Lung (tissue), 12 donors: ENCODE results near the gene TNIK. TPM values are rescaled to one million over a fixed set of nuclear protein-coding genes. Genes with fewer than 3 reads are reported as not detected.
A peak's percentile ranks its signal among the peaks of the same experiment; 100 is the strongest.

Experiments
- ATAC-seq: fragments of 200-7000 bp; cut with Tn5 transposase; one replicate; pipeline ENCODE4 v1.9.1; 2020; ENCODE audit warnings: moderate number of reproducible peaks; ENCODE audit not compliant: insufficient read depth, low FRiP score
- DNase-seq, 3 donors: peaks; one replicate each; pipeline ENCODE4 v3.0.0-alpha.2; 2013 to 2017
- H3K27ac ChIP-seq, 2 donors: one replicate each; pipeline ENCODE4 v1.5.1; 2013; ENCODE audit warnings: mild to moderate bottlenecking in 2 of 2, moderate library complexity in 2 of 2, control low read depth in 1 of 2, inconsistent platforms in 1 of 2, low read depth in 1 of 2, low read length in 1 of 2
- H3K27me3 ChIP-seq, 3 donors: one replicate each; pipeline ENCODE4 v1.5.1; 2013; ENCODE audit warnings: low read length in 2 of 3; ENCODE audit not compliant: control insufficient read depth in 3 of 3, insufficient read depth in 3 of 3
- H3K36me3 ChIP-seq, 4 donors: one replicate each; pipeline ENCODE4 v1.5.1; 2013; ENCODE audit warnings: low read length in 4 of 4, mild to moderate bottlenecking in 1 of 4, moderate library complexity in 1 of 4; ENCODE audit not compliant: control insufficient read depth in 4 of 4, insufficient read depth in 4 of 4
- H3K4me1 ChIP-seq, 5 donors: one replicate each; pipeline ENCODE4 v1.5.1; 2013; ENCODE audit warnings: low read length in 5 of 5, mild to moderate bottlenecking in 2 of 5, moderate library complexity in 1 of 5; ENCODE audit not compliant: control insufficient read depth in 5 of 5, insufficient read depth in 5 of 5
- H3K4me3 ChIP-seq: one replicate; pipeline ENCODE4 v1.5.1; 2013; ENCODE audit warnings: mild to moderate bottlenecking, control low read depth, moderate library complexity
- H3K9ac ChIP-seq, 2 donors: one replicate each; pipeline ENCODE4 v1.5.1; 2013; ENCODE audit warnings: low read length in 2 of 2, control low read depth in 1 of 2; ENCODE audit not compliant: insufficient read depth in 1 of 2
- H3K9me3 ChIP-seq, 4 donors: one replicate each; pipeline ENCODE4 v1.5.1; 2013; ENCODE audit warnings: low read length in 3 of 4, mild to moderate bottlenecking in 1 of 4, moderate library complexity in 1 of 4; ENCODE audit not compliant: control insufficient read depth in 4 of 4, insufficient read depth in 3 of 4
- WGBS, 2 donors: extraction: QIAGEN DNeasy Blood & Tissue Kit; methylation state at CpG; one replicate each; pipeline ENCODE4 v1.1.7; 2013; 5-methylcytosine and 5-hydroxymethylcytosine counted together
- polyA plus RNA-seq, 2 donors: library from polyadenylated mRNA; stranded (reverse); fragments of 200-250 nt; gene quantifications; one replicate each; pipeline ENCODE4 v1.2.1, GENCODE V29; 2013
- total RNA-seq, 2 donors: library from RNA; depleted of rRNA in 1 of 2; stranded (reverse); fragments of >200 nt in 1 of 2; gene quantifications; one replicate each; pipeline ENCODE4 v1.2.1, GENCODE V29; 2014 to 2021
- TF ChIP-seq, protein P1 (sequence below): IDR thresholded peaks from 2 replicates; pipeline ENCODE4 v1.5.1; 2012; ENCODE audit warnings: mild to moderate bottlenecking; ENCODE audit errors: control extremely low read depth, extremely low read depth
- donor health status: control.
- donor health status: control.
- donor health status: Bipolar disorder and iron deficiency.
- donor health status: healthy.
- donor health status: DM: yes; HTN: yes; CAD: no.

The TNIK gene
- total and polyA plus RNA-seq, 4 donors, result 9.4 to 36.3 (median 14.3) TPM

- H3K9ac ChIP-seq, result no peak overlapping the region
- DNase-seq, result peak in 2 of 3 donors; percentile 48 to 52
- H3K27ac ChIP-seq, result no peak overlapping the region
- no peak overlapping the region for H3K4me3 ChIP-seq
- no peaks in the 10 kb centered on the region for H3K27me3 ChIP-seq
- TF ChIP-seq, protein P1, sequence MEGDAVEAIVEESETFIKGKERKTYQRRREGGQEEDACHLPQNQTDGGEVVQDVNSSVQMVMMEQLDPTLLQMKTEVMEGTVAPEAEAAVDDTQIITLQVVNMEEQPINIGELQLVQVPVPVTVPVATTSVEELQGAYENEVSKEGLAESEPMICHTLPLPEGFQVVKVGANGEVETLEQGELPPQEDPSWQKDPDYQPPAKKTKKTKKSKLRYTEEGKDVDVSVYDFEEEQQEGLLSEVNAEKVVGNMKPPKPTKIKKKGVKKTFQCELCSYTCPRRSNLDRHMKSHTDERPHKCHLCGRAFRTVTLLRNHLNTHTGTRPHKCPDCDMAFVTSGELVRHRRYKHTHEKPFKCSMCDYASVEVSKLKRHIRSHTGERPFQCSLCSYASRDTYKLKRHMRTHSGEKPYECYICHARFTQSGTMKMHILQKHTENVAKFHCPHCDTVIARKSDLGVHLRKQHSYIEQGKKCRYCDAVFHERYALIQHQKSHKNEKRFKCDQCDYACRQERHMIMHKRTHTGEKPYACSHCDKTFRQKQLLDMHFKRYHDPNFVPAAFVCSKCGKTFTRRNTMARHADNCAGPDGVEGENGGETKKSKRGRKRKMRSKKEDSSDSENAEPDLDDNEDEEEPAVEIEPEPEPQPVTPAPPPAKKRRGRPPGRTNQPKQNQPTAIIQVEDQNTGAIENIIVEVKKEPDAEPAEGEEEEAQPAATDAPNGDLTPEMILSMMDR, result no peak
- 38 to 45% methylated on average over 3 of the region's 3 CpGs for WGBS, 2 donors
- H3K36me3 ChIP-seq, result no peaks in the 10 kb centered on the region
- H3K9me3 ChIP-seq, result no peaks in the 10 kb centered on the region
- ATAC-seq, result peak; percentile 45
- peaks cover 0 to 20% (median 3%) of the 10 kb centered on the region in 5 donors for H3K4me1 ChIP-seq
These were observed 131.7 kb downstream of the TNIK start for GRCh38 chr3:171328419-171329082.

- H3K27me3 ChIP-seq, result no peaks in the 10 kb centered on the region
- H3K9me3 ChIP-seq, result no peaks in the 10 kb centered on the region
- DNase-seq (no peak), ATAC-seq (no peak)
- H3K4me1 ChIP-seq, result peaks cover 2 to 25% (median 5%) of the 10 kb centered on the region in 5 donors
- H3K36me3 ChIP-seq, result no peaks in the 10 kb centered on the region
- TF ChIP-seq, protein P1, result no peak
- no peak overlapping the region for H3K4me3 ChIP-seq
- H3K27ac ChIP-seq, result no peak overlapping the region
- no peak overlapping the region for H3K9ac ChIP-seq
- WGBS, 2 donors, result 77 to 87% methylated on average over 7 of the region's 7 CpGs
These were observed 132.6 kb downstream of the TNIK start for GRCh38 chr3:171327441-171328174.

DNA sequence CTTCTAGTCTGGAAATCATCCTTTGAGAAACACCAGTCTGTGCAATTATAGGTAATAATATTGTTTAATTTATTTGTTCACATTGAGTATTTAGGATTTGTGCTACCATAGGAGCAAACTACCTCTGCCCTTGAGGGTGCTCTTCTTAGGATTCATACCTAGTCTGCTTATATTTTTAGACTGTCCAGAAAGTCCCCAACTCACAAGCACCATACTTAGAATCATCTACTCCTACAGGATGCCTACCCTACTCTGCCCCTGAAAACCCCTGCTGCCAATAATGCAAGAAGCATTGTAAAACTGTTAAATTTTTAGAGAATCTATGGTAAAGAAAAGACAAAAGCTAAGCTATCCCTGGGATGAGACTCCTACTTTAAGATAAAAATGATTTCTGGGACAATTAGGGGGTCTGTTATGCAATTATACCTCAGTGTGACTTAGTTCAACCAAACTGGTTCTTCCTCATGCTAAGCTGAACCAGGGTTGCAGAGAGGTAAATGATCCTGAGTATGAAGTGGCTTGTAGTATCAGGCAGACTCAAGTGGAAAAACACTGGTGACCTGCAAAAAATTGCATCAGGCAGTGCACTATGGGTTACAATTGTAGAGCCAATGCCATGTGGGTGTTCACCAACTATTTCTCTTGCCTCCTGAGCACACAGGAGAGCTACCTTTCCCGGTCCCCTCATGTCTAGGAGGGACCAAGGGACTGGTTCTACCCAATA is 133.3 kb downstream of the TNIK start:
- WGBS, 2 donors, result 71 to 88% methylated on average over 1 of the region's 1 CpG
- TF ChIP-seq, protein P1, result no peak
- ATAC-seq, result no peak
- H3K4me3 ChIP-seq, result no peak overlapping the region
- no peak overlapping the region for H3K27ac ChIP-seq
- no peaks in the 10 kb centered on the region for H3K9me3 ChIP-seq
- no peak for DNase-seq
- no peaks in the 10 kb centered on the region for H3K27me3 ChIP-seq
- no peaks in the 10 kb centered on the region for H3K36me3 ChIP-seq
- peaks cover 0 to 25% (median 5%) of the 10 kb centered on the region in 5 donors for H3K4me1 ChIP-seq
- H3K9ac ChIP-seq, result no peak overlapping the region
